Measurements from ENCODE around the gene EBI3.
"Not testable (repeated sequence)": the region's sequence is repeated elsewhere in the genome, so short reads cannot be mapped to it uniquely, and the experiment has no call there.

The EBI3 gene

DNA sequence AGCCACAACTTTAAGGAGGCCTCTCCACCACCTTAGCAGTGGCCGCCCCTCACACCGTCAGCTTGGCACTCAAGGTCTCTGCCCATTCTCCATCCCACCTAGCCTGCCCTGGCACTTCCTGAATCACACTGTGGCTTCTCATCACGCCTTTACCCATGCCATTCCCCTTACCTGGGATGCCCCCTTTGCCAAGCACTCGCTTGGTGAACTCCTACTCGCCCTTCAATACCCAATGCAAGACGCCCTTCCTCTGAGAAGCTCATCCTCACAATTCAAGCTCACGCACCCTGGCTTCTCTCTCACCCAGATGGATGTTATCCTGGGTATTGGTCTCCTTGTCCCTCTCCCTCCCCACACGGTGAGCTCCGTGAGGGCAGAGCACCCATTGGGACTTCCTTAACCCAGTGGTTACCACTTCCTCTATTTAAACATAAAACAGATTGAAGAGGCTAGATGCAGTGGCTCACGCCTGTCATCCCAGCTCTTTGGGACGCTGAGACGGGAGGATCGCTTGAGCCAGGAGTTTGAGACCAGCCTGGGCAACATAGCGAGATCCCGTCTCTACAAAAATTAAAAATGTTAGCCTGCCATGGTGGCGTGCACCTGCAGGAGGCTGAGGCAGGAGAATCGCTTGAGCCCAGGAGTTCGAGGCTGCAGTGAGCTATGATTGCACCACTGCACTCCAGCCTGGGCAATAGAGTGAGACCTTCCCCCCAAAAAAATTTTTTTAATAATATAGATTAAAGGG is 37.1 kb downstream of the EBI3 start:
- Histone ChIP-seq H3K27me3 (no peaks in the 10 kb centered on the region), H3K4me1 (ENCODE audit: control insufficient read depth in 1 of 2, insufficient read depth in 1 of 2, low read depth in 1 of 2, low read length in 1 of 2) (no peaks in the 10 kb centered on the region), H3K9me3 (no peaks in the 10 kb centered on the region), H3K27ac (no peak overlapping the region), H3K36me3 (peaks cover 81% of the 10 kb centered on the region), H3K4me3 (ENCODE audit: low read depth in 1 of 2, low read length in 1 of 2) (no peak overlapping the region)
- TF ChIP-seq, protein P1, sequence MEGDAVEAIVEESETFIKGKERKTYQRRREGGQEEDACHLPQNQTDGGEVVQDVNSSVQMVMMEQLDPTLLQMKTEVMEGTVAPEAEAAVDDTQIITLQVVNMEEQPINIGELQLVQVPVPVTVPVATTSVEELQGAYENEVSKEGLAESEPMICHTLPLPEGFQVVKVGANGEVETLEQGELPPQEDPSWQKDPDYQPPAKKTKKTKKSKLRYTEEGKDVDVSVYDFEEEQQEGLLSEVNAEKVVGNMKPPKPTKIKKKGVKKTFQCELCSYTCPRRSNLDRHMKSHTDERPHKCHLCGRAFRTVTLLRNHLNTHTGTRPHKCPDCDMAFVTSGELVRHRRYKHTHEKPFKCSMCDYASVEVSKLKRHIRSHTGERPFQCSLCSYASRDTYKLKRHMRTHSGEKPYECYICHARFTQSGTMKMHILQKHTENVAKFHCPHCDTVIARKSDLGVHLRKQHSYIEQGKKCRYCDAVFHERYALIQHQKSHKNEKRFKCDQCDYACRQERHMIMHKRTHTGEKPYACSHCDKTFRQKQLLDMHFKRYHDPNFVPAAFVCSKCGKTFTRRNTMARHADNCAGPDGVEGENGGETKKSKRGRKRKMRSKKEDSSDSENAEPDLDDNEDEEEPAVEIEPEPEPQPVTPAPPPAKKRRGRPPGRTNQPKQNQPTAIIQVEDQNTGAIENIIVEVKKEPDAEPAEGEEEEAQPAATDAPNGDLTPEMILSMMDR (IDR thresholded peaks at IDR 0.05), result no peak

- Histone ChIP-seq H3K36me3 (peaks cover 73% of the 10 kb centered on the region), H3K27me3 (no peaks in the 10 kb centered on the region), H3K27ac (no peak overlapping the region), H3K4me1 (ENCODE audit: control insufficient read depth in 1 of 2, insufficient read depth in 1 of 2, low read depth in 1 of 2, low read length in 1 of 2) (no peaks in the 10 kb centered on the region), H3K4me3 (ENCODE audit: low read depth in 1 of 2, low read length in 1 of 2) (no peak overlapping the region), H3K9me3 (no peaks in the 10 kb centered on the region)
- TF ChIP-seq, protein P1 (IDR thresholded peaks at IDR 0.05), result peak; percentile 68
These were observed 38.0 kb downstream of the EBI3 start for GRCh38 chr19:4267101-4267900.

DNA sequence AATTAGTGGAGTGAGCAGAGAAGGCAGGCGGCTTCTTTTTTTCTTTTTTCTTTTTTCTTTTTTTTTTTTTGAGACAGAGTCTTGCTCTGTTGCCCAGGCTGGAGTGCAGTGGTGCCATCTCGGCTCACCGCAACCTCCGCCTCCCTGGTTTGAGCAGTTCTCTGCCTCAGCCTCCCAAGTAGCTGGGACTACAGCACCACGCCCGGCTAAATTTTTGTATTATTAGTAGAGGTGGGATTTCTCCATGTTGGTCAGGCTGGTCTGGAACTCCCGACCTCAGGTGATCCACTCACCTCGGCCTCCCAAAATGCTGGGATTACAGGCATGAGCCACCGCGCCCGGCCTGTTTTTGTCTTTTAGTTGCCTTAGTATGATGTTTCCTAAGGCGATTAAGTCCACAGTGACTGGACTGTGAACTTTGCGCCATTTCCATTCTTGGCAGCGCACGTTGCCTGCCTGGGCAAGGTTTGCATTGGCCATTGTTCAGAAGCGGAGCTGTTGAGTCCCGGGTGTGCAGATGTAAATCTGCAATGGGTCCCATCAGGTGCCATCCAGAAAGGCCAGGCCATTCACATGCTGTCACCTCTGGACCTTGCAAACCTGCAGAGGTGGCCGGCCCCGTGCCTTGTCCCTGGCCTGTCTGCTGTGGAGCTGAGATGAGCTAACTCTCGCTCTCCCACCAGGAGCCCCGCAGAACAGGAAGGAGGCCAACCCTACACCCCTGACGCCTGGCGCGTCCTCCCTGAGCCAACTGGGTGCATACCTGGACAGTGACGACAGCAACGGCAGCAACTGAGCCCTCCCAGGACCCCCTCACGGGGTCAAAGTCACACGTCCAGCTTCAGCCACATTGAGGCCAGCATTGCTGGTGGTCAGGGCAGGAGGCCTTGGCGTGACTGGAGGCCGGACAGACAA is 38.8 kb downstream of the EBI3 start:
- no peak overlapping the region for H3K27ac ChIP-seq
- TF ChIP-seq, protein P1 (IDR thresholded peaks at IDR 0.05), result no peak
- H3K36me3 ChIP-seq, result peaks cover 65% of the 10 kb centered on the region
- H3K27me3 ChIP-seq, result no peaks in the 10 kb centered on the region
- no peaks in the 10 kb centered on the region for H3K4me1 ChIP-seq (ENCODE audit: control insufficient read depth in 1 of 2, insufficient read depth in 1 of 2, low read depth in 1 of 2, low read length in 1 of 2)
- H3K9me3 ChIP-seq, result no peaks in the 10 kb centered on the region
- no peak overlapping the region for H3K4me3 ChIP-seq (ENCODE audit: low read depth in 1 of 2, low read length in 1 of 2)

DNA sequence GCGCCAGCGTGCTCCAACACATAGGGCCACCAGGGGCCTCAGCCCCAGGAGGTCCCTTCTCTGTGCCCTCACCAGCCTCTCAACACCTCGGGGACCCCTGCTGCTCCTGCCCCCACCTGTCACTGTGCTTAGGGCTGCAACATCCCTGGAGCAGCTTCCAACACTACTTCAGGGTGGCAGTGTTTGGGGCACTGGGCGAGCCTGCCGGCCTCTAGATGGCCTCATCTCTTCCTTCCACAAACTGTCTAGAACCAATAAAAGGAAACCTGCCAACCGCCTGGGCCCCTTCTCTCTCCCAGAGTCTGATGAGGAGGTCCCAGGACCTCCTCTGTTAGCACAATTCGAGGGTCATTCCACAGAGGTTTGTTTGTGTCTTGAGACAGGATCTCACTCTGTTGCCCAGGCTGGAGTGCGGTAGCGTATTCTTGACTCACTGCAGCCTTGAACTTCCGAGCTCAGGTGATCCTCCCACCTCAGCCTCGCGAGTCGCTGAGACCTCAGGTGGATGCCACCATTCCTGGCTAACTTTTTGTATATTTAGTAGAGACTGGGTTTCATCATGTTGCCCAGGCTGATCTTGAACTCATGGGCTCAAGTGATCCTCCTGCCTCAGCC is 39.6 kb downstream of the EBI3 start:
- Histone ChIP-seq H3K36me3 (peaks cover 57% of the 10 kb centered on the region), H3K27ac (no peak overlapping the region), H3K4me3 (ENCODE audit: low read depth in 1 of 2, low read length in 1 of 2) (no peak overlapping the region), H3K27me3 (no peaks in the 10 kb centered on the region), H3K9me3 (no peaks in the 10 kb centered on the region), H3K4me1 (ENCODE audit: control insufficient read depth in 1 of 2, insufficient read depth in 1 of 2, low read depth in 1 of 2, low read length in 1 of 2) (no peaks in the 10 kb centered on the region)
- TF ChIP-seq, protein P1 (IDR thresholded peaks at IDR 0.05), result no peak

DNA sequence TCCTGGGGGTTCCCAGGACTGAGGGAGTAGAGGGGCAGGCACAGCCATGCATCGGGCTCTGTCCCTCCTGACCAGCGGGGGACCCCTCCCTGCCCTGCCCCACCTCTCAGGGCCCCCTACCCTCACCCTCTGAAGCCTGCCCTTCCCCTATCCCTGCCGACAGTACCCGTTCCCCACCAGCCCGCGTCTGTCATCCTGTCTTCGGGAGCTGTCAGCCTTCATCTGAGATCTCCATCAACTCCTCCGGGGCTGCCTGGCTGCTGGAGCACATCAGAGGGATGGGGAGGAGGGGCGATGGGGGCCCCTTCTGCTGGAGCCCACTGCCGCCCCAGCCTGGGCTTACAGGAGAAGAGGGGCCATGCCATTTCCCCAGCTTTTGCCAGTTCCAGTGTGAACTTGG is 43.6 kb downstream of the EBI3 start:
- Histone ChIP-seq H3K27me3 (peaks cover 13% of the 10 kb centered on the region), H3K36me3 (peaks cover 26% of the 10 kb centered on the region), H3K4me1 (ENCODE audit: control insufficient read depth in 1 of 2, insufficient read depth in 1 of 2, low read depth in 1 of 2, low read length in 1 of 2) (no peaks in the 10 kb centered on the region), H3K4me3 (ENCODE audit: low read depth in 1 of 2, low read length in 1 of 2) (no peak overlapping the region), H3K27ac (no peak overlapping the region), H3K9me3 (no peaks in the 10 kb centered on the region)
- TF ChIP-seq, protein P1 (IDR thresholded peaks at IDR 0.05), result no peak

DNA sequence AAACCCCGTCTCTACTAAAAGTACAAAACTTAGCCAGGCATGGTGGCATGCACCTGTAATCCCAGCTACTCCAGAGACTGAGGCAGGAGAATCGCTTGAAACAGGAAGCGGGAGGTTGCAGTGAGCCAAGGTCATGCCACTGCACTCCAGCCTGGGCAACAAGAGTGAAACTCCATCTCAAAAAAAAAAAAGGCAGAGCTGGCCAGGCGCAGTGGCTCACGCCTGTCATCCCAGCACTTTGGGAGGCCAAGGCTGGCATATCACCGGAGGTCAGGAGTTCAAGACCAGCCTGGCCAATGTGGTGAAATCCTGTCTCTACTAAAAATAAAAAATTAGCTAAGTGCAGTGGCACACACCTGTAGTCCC is 45.0 kb downstream of the EBI3 start:
- not testable (repeated sequence) for H3K4me3 ChIP-seq (ENCODE audit: low read depth in 1 of 2, low read length in 1 of 2); H3K27ac ChIP-seq; H3K4me1 ChIP-seq (ENCODE audit: control insufficient read depth in 1 of 2, insufficient read depth in 1 of 2, low read depth in 1 of 2, low read length in 1 of 2); H3K9me3 ChIP-seq
- peaks cover 13% of the 10 kb centered on the region for H3K36me3 ChIP-seq
- H3K27me3 ChIP-seq, result peaks cover 27% of the 10 kb centered on the region

All from neutrophil (primary cell).